Activated CD4-positive, alpha-beta T cell treated with anti-CD3 and anti-CD28 coated beads, Interleukin-2, amount 10 ng/mL, durations not matched to agents 24 days and 14 days (primary cell): ENCODE results near the gene PRICKLE2. TPM values are rescaled to one million over a fixed set of nuclear protein-coding genes. Genes with fewer than 3 reads are reported as not detected.
"Not testable (repeated sequence)": the region's sequence is repeated elsewhere in the genome, so short reads cannot be mapped to it uniquely, and the experiment has no call there.

Experiments used
- DNase-seq: peaks from one replicate; pipeline ENCODE4 v3.0.0; 2022
- H3K27ac Mint-ChIP-seq: one replicate; pipeline ENCODE4 v1.8.0; 2022; ENCODE audit warnings: mild to moderate bottlenecking, mixed read lengths
- H3K27me3 Mint-ChIP-seq: one replicate; pipeline ENCODE4 v1.8.0; 2022; ENCODE audit warnings: mixed read lengths
- H3K36me3 Mint-ChIP-seq: one replicate; pipeline ENCODE4 v1.8.0; 2022; ENCODE audit warnings: low read depth, mild to moderate bottlenecking, mixed read lengths
- H3K4me1 Mint-ChIP-seq: one replicate; pipeline ENCODE4 v1.8.0; 2021; ENCODE audit warnings: mixed read lengths
- H3K4me3 Mint-ChIP-seq: one replicate; pipeline ENCODE4 v1.8.0; 2022; ENCODE audit warnings: mild to moderate bottlenecking, moderate library complexity, mixed read lengths
- H3K9me3 Mint-ChIP-seq: one replicate; pipeline ENCODE4 v1.8.0; 2021; ENCODE audit warnings: mixed read lengths
- intact Hi-C: fragments of 100-400 bp; cut with micrococcal nuclease; formaldehyde crosslinking; loops from one replicate; pipeline ENCODE4 v1.15.1; 2023
- total RNA-seq: library from RNA; stranded (reverse); gene quantifications from 2 replicates; pipeline ENCODE4 v1.2.3, GENCODE V29; 2022

PRICKLE2 gene
- total RNA-seq, 1 donor from 2014 or later, result not detected

DNA sequence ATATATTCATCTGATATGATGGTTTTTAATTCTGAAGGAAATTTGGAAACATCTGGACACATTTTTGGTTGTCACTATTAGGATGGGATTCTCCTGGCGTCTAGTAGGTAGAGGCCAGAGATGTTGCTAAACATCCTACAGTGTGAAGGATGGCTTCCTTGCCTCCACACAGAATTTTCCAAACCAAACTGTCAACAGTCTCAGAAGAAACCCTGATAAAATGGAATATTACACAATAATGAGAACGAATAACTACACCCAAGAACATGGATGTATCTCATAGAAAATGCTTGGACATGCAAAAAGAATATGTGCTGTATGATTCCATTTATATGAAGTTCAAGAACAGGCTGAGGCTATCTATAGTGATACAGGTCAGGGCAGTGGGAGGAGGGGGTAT lies 122.1 kb downstream of the PRICKLE2 start:
- H3K36me3 Mint-ChIP-seq, result no peaks in the 10 kb centered on the region
- no peak overlapping the region for H3K4me3 Mint-ChIP-seq
- H3K9me3 Mint-ChIP-seq, result no peaks in the 10 kb centered on the region
- H3K27me3 Mint-ChIP-seq, result no peaks in the 10 kb centered on the region
- DNase-seq, result no peak
- H3K4me1 Mint-ChIP-seq, result no peaks in the 10 kb centered on the region
- no peak overlapping the region for H3K27ac Mint-ChIP-seq
- intact Hi-C loops, result no loop called here

DNA sequence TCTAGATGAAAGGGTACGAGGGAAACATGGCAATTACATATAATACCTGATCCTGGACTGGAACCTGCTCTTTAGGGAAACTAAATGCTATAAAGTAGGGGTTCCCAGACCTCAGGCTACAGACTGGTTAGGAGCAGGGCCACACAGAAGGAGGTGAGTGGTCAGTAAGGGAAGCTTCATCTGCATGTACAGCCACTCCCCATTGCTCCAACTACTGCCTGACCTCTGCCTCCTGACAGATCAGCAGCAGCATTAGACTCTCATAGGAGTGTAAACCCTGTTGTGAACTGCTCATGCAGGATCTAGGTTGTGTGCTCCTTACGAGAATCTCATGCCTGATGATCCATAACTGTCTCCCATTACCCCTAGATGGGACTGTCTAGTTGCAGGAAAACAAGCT lies 123.1 kb downstream of the PRICKLE2 start:
- no peaks in the 10 kb centered on the region for H3K9me3 Mint-ChIP-seq
- intact Hi-C loops, result no loop called here
- no peak overlapping the region for H3K27ac Mint-ChIP-seq
- no peaks in the 10 kb centered on the region for H3K27me3 Mint-ChIP-seq
- DNase-seq, result no peak
- no peak overlapping the region for H3K4me3 Mint-ChIP-seq
- H3K36me3 Mint-ChIP-seq, result no peaks in the 10 kb centered on the region
- H3K4me1 Mint-ChIP-seq, result no peaks in the 10 kb centered on the region

- no peaks in the 10 kb centered on the region for H3K9me3 Mint-ChIP-seq
- H3K4me3 Mint-ChIP-seq, result no peak overlapping the region
- intact Hi-C loops, result no loop called here
- no peaks in the 10 kb centered on the region for H3K36me3 Mint-ChIP-seq
- H3K4me1 Mint-ChIP-seq, result no peaks in the 10 kb centered on the region
- no peak overlapping the region for H3K27ac Mint-ChIP-seq
- no peak for DNase-seq
- no peaks in the 10 kb centered on the region for H3K27me3 Mint-ChIP-seq
These were observed 126.0 kb downstream of the PRICKLE2 start for GRCh38 chr3:64099316-64099715.

- Mint-ChIP-seq H3K4me1 (no peaks in the 10 kb centered on the region), H3K27ac (no peak overlapping the region), H3K36me3 (no peaks in the 10 kb centered on the region), H3K4me3 (no peak overlapping the region), H3K27me3 (no peaks in the 10 kb centered on the region), H3K9me3 (no peaks in the 10 kb centered on the region)
- no peak for DNase-seq
- intact Hi-C loops, result no loop called here
These were observed 126.6 kb downstream of the PRICKLE2 start for GRCh38 chr3:64098670-64099069.

- no peaks in the 10 kb centered on the region for H3K4me1 Mint-ChIP-seq
- intact Hi-C loops, result no loop called here
- H3K9me3 Mint-ChIP-seq, result no peaks in the 10 kb centered on the region
- no peaks in the 10 kb centered on the region for H3K27me3 Mint-ChIP-seq
- no peak for DNase-seq
- H3K27ac Mint-ChIP-seq, result no peak overlapping the region
- no peaks in the 10 kb centered on the region for H3K36me3 Mint-ChIP-seq
- H3K4me3 Mint-ChIP-seq, result no peak overlapping the region
These were observed 127.3 kb downstream of the PRICKLE2 start for GRCh38 chr3:64097920-64098319.

GRCh38 chr3:64095802-64096201 lies 129.5 kb downstream of the PRICKLE2 start:
- no peaks in the 10 kb centered on the region for H3K4me1 Mint-ChIP-seq
- H3K27ac Mint-ChIP-seq, result no peak overlapping the region
- intact Hi-C loops, result no loop called here
- no peaks in the 10 kb centered on the region for H3K36me3 Mint-ChIP-seq
- no peak for DNase-seq
- H3K27me3 Mint-ChIP-seq, result no peaks in the 10 kb centered on the region
- H3K9me3 Mint-ChIP-seq, result no peaks in the 10 kb centered on the region
- H3K4me3 Mint-ChIP-seq, result no peak overlapping the region

- H3K27ac Mint-ChIP-seq, result no peak overlapping the region
- no peak overlapping the region for H3K4me3 Mint-ChIP-seq
- no peaks in the 10 kb centered on the region for H3K9me3 Mint-ChIP-seq
- H3K36me3 Mint-ChIP-seq, result no peaks in the 10 kb centered on the region
- H3K4me1 Mint-ChIP-seq, result no peaks in the 10 kb centered on the region
- no peak for DNase-seq
- no peaks in the 10 kb centered on the region for H3K27me3 Mint-ChIP-seq
- intact Hi-C loops, result no loop called here
These were observed 130.6 kb downstream of the PRICKLE2 start for GRCh38 chr3:64094713-64095079.

DNA sequence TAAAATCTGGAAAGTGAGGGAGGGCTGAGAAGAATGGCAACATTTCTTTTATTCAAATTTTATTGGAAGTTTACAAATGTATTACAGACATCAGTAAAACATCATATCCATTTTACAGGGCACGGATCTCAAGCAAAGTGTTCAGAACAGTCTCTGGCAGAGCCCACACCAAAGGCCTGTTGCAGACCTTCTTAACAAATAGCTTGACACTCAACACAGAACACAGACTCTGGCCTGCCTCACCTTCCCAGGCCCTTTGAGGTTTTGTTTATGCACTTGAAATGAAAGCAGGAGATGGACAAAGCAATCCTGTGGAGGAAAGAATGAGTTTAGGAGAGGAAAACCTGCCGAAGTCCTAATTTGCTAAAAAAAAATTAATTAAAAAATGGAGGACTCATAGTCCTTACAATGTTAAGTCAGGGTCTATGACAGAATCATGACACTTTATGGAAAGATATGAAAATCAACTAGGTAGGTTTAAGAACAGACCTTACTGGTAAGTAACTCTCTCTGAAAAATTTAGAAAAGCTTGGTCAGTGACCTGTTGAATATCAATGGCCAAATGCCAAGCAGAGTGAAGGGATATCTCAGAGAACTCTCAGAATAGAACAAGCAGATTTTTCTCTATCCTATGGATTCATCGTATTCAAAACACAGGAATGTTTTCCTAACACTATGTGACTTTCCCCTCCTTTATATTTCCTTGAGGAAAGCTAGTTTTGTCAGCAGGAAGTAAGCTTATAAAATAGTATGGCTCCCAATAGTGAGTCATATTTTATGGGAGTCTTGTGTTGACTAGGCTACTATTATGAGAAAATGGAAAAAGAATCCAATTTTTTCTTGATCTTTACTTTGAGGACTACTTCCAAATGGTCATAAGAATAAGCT lies 131.2 kb downstream of the PRICKLE2 start:
- intact Hi-C loops, result no loop called here
- Mint-ChIP-seq H3K27ac (no peak overlapping the region), H3K4me3 (no peak overlapping the region), H3K27me3 (no peaks in the 10 kb centered on the region), H3K9me3 (no peaks in the 10 kb centered on the region), H3K36me3 (no peaks in the 10 kb centered on the region), H3K4me1 (no peaks in the 10 kb centered on the region)
- DNase-seq, result no peak

GRCh38 chr3:64093211-64093610 lies 132.1 kb downstream of the PRICKLE2 start:
- no peaks in the 10 kb centered on the region for H3K4me1 Mint-ChIP-seq
- intact Hi-C loops, result no loop called here

GRCh38 chr3:64091501-64091900 lies 133.8 kb downstream of the PRICKLE2 start:
- intact Hi-C loops, result no loop called here
- no peak overlapping the region for H3K27ac Mint-ChIP-seq
- no peaks in the 10 kb centered on the region for H3K27me3 Mint-ChIP-seq
- no peak for DNase-seq
- H3K9me3 Mint-ChIP-seq, result no peaks in the 10 kb centered on the region
- no peak overlapping the region for H3K4me3 Mint-ChIP-seq
- no peaks in the 10 kb centered on the region for H3K36me3 Mint-ChIP-seq
- H3K4me1 Mint-ChIP-seq, result no peaks in the 10 kb centered on the region

More at GRCh38 chr3:64093211-64093610, 132.1 kb downstream of the PRICKLE2 start:
- DNase-seq, result no peak
- Mint-ChIP-seq H3K36me3 (no peaks in the 10 kb centered on the region), H3K4me3 (no peak overlapping the region), H3K9me3 (no peaks in the 10 kb centered on the region), H3K27me3 (no peaks in the 10 kb centered on the region), H3K27ac (no peak overlapping the region)

DNA sequence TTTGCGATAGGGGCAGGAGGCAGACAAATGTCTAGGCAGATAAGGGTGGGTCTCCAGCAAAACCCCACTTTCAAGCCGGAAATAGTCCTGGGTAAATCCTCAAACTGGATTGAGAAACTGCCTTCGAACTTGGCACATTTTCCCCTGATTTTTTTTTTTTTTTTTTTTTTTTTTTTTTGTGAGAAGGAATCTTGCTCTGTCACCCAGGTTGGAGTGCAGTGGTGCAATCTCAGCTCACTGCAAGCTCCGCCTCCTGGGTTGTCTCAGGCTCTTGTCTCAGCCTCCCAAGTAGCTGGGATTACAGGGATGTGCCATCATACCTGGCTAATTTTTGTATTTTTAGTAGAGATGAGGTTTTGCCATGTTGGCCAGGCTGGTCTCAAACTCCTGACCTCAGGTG lies 135.9 kb downstream of the PRICKLE2 start:
- H3K36me3 Mint-ChIP-seq, DNase-seq, H3K27ac Mint-ChIP-seq, H3K9me3 Mint-ChIP-seq, H3K4me3 Mint-ChIP-seq, H3K4me1 Mint-ChIP-seq, intact Hi-C loops, H3K27me3 Mint-ChIP-seq: not testable (repeated sequence)

GRCh38 chr3:64088408-64089205 lies 136.7 kb downstream of the PRICKLE2 start:
- DNase-seq, result no peak
- Mint-ChIP-seq H3K4me1 (no peaks in the 10 kb centered on the region), H3K4me3 (no peak overlapping the region), H3K9me3 (no peaks in the 10 kb centered on the region), H3K36me3 (no peaks in the 10 kb centered on the region), H3K27ac (no peak overlapping the region), H3K27me3 (peaks cover 2% of the 10 kb centered on the region)
- intact Hi-C loops, result no loop called here

DNA sequence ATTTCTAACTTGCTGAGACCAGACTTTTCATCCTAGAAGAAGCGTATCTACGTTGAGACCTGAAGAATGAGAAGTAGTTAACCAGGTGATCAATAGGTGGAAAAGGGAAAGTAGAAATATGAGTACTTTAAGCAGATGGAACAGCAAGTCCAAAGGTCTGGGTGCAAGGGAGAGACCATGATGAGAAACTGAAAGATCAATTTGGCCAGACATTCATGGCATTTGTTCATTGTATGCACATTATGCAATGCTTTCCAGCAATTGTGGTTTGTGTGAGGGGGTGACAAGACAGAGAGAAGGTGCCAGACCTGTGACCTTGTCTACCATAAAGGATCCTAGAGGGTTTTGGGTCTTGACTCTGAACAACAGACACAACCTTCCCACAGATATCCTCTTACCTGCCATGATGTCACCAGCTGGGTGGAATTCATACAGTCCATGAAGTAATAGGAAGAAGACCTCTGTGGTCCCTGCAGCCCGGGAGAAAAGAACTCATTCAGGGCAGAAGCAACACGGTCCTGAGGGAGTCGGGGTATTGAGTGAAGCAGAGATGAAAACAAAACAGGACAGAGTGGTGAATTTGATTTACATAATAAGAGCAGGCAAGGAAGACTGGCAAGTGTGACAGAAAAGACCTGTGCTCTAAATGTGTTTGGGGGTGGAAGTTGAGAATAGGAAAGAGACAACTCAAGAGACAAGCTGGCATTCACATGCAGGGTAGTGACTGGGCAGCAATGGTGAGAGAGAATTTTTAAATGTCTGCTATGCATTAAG lies 138.6 kb downstream of the PRICKLE2 start:
- H3K27me3 Mint-ChIP-seq, result peaks cover 2% of the 10 kb centered on the region
- no peak overlapping the region for H3K4me3 Mint-ChIP-seq
- H3K36me3 Mint-ChIP-seq, result no peaks in the 10 kb centered on the region
- DNase-seq, result no peak
- intact Hi-C loops, result no loop called here
- no peaks in the 10 kb centered on the region for H3K4me1 Mint-ChIP-seq
- no peaks in the 10 kb centered on the region for H3K9me3 Mint-ChIP-seq
- H3K27ac Mint-ChIP-seq, result no peak overlapping the region

- H3K36me3 Mint-ChIP-seq, result no peaks in the 10 kb centered on the region
- peaks cover 2% of the 10 kb centered on the region for H3K27me3 Mint-ChIP-seq
- no peak for DNase-seq
- no peaks in the 10 kb centered on the region for H3K9me3 Mint-ChIP-seq
- H3K4me1 Mint-ChIP-seq, result no peaks in the 10 kb centered on the region
- intact Hi-C loops, result no loop called here
- no peak overlapping the region for H3K4me3 Mint-ChIP-seq
- H3K27ac Mint-ChIP-seq, result no peak overlapping the region
These were observed 140.6 kb downstream of the PRICKLE2 start for GRCh38 chr3:64084640-64085039.
